Measurements from ENCODE around the gene ZBTB4.

ZBTB4 gene

DNA sequence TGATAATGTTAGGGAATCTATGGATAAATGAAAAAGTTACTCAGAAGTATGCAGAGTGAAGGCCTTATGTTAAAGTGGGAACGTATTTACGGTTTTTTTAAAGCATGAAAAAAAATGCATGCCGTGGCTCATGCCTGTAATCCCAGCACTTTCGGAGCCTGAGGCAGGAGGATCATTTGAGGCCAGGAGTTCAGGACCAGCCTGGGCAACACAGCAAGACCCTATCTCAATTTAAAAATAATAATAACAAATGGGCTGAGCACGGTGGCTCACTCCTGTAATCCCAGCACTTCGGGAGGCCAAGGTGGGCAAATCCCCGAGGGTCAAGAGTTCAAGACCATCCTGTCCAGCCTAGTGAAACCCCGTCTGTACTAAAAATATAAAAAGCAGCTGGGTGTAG lies 10.7 kb upstream of the ZBTB4 start:
- Histone ChIP-seq H3K27ac (ENCODE audit: low read length) (no peak overlapping the region), H3K4me2 (ENCODE audit: insufficient read depth, low read length) (peak overlapping the region; percentile 47; the same call in 1 of the 2 replicates), H3K79me2 (ENCODE audit: insufficient read depth, low read length) (peaks cover 99% of the 10 kb centered on the region), H3K36me3 (ENCODE audit: insufficient read depth, low read length) (peaks cover 52% of the 10 kb centered on the region), H2AFZ (ENCODE audit: low read depth, low read length) (no peak overlapping the region), H4K20me1 (ENCODE audit: insufficient read depth, low read length) (peaks cover 87% of the 10 kb centered on the region), H3K4me3 (ENCODE audit: low read depth in 1 of 2, low read length in 2 of 2) (no peak overlapping the region), H3K27me3 (ENCODE audit: insufficient read depth, low read length, poor library complexity) (no peaks in the 10 kb centered on the region), H3K9me3 (ENCODE audit: insufficient read depth, low read length, severe bottlenecking) (no peaks in the 10 kb centered on the region), H3K4me1 (ENCODE audit: insufficient read depth, low read length) (peaks cover 52% of the 10 kb centered on the region), H3K9ac (ENCODE audit: low read depth, low read length) (no peak overlapping the region)
- TF ChIP-seq EZH2 (IDR thresholded peaks at IDR 0.05; ENCODE audit: borderline replicate concordance, low read depth, low read length, severe bottlenecking) = no peak
- TF ChIP-seq, protein P1, sequence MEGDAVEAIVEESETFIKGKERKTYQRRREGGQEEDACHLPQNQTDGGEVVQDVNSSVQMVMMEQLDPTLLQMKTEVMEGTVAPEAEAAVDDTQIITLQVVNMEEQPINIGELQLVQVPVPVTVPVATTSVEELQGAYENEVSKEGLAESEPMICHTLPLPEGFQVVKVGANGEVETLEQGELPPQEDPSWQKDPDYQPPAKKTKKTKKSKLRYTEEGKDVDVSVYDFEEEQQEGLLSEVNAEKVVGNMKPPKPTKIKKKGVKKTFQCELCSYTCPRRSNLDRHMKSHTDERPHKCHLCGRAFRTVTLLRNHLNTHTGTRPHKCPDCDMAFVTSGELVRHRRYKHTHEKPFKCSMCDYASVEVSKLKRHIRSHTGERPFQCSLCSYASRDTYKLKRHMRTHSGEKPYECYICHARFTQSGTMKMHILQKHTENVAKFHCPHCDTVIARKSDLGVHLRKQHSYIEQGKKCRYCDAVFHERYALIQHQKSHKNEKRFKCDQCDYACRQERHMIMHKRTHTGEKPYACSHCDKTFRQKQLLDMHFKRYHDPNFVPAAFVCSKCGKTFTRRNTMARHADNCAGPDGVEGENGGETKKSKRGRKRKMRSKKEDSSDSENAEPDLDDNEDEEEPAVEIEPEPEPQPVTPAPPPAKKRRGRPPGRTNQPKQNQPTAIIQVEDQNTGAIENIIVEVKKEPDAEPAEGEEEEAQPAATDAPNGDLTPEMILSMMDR (IDR thresholded peaks at IDR 0.05; ENCODE audit: borderline replicate concordance, extremely low read depth, low read length, poor library complexity, severe bottlenecking) = no peak
- no peak for ATAC-seq (ENCODE audit: insufficient read depth, low read depth)
- DNase-seq = no peak

DNA sequence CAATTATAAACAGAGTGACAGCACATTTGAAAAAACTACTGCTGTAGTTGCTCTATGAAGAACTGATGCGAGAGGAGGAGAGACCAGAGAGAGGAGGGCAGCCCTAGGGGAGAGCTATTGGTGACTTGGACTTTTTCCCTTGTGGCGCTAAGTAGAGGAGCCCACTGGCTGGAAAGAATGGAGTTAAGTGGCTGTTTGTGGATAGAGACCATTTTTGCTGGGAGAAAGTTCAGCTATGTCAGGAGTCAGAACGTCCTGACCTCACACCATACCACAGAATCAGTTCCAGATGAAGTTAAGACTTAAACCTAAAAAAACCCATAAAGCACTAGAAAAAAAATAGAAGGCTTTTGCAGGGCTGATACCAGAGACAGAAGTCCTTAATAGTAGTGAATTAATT lies 6.8 kb upstream of the ZBTB4 start:
- no peak for DNase-seq
- Histone ChIP-seq H3K79me2 (ENCODE audit: insufficient read depth, low read length) (peaks cover 70% of the 10 kb centered on the region), H2AFZ (ENCODE audit: low read depth, low read length) (no peak overlapping the region), H3K4me1 (ENCODE audit: insufficient read depth, low read length) (peaks cover 59% of the 10 kb centered on the region), H3K36me3 (ENCODE audit: insufficient read depth, low read length) (peaks cover 34% of the 10 kb centered on the region), H3K27me3 (ENCODE audit: insufficient read depth, low read length, poor library complexity) (no peaks in the 10 kb centered on the region), H3K27ac (ENCODE audit: low read length) (peak overlapping the region; percentile 41; the same call in 1 of the 2 replicates), H3K4me3 (ENCODE audit: low read depth in 1 of 2, low read length in 2 of 2) (peak overlapping the region in 1 of 2 experiments; percentile 70; a peak in 3 of 4 replicates), H4K20me1 (ENCODE audit: insufficient read depth, low read length) (peaks cover 57% of the 10 kb centered on the region), H3K9me3 (ENCODE audit: insufficient read depth, low read length, severe bottlenecking) (no peaks in the 10 kb centered on the region), H3K9ac (ENCODE audit: low read depth, low read length) (peak overlapping the region; percentile 98), H3K4me2 (ENCODE audit: insufficient read depth, low read length) (peak overlapping the region; percentile 80)
- no peak for ATAC-seq (ENCODE audit: insufficient read depth, low read depth)
- no peak for TF ChIP-seq EZH2 (IDR thresholded peaks at IDR 0.05; ENCODE audit: borderline replicate concordance, low read depth, low read length, severe bottlenecking)
- TF ChIP-seq, protein P1 (IDR thresholded peaks at IDR 0.05; ENCODE audit: borderline replicate concordance, extremely low read depth, low read length, poor library complexity, severe bottlenecking) = no peak

DNA sequence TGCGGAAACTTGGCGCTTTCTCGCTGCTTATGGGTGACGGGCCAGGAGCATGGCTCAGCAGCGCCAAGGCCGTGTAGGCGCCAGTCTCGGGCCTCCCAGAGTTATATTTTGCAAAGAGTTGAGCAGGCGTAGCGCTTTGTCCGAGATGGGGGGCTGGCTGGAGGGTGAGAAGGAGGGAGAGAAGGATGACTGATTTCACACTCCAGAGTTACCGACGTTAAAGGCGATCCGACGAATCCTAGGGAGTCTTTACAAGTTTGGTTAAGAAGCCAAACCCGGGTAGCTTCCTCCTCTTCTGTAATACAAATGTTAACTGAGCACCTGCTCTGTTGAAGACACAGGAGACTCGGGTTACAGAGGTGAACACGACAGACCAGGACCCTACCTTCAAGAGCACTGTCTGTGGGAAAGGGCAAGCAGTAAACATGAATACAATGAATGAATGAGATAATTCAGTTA lies 5.5 kb upstream of the ZBTB4 start:
- Histone ChIP-seq H3K4me2 (ENCODE audit: insufficient read depth, low read length) (peak overlapping the region; percentile 80), H3K9ac (ENCODE audit: low read depth, low read length) (peak overlapping the region; percentile 98), H3K27ac (ENCODE audit: low read length) (peak overlapping the region; percentile 100), H3K4me1 (ENCODE audit: insufficient read depth, low read length) (peaks cover 60% of the 10 kb centered on the region), H3K36me3 (ENCODE audit: insufficient read depth, low read length) (peaks cover 27% of the 10 kb centered on the region), H3K9me3 (ENCODE audit: insufficient read depth, low read length, severe bottlenecking) (no peaks in the 10 kb centered on the region), H3K4me3 (ENCODE audit: low read depth in 1 of 2, low read length in 2 of 2) (peak overlapping the region; percentile 70 to 85), H3K79me2 (ENCODE audit: insufficient read depth, low read length) (peaks cover 61% of the 10 kb centered on the region), H2AFZ (ENCODE audit: low read depth, low read length) (peak overlapping the region; percentile 72), H4K20me1 (ENCODE audit: insufficient read depth, low read length) (peaks cover 45% of the 10 kb centered on the region), H3K27me3 (ENCODE audit: insufficient read depth, low read length, poor library complexity) (no peaks in the 10 kb centered on the region)
- ATAC-seq (ENCODE audit: insufficient read depth, low read depth) (peak; percentile 53; the same call in 2 of the 3 replicates), DNase-seq (no peak)
- TF ChIP-seq, protein P1 (IDR thresholded peaks at IDR 0.05; ENCODE audit: borderline replicate concordance, extremely low read depth, low read length, poor library complexity, severe bottlenecking) = peak; percentile 40
- TF ChIP-seq EZH2 (IDR thresholded peaks at IDR 0.05; ENCODE audit: borderline replicate concordance, low read depth, low read length, severe bottlenecking) = no peak
